Activated CD4-positive, alpha-beta T cell treated with anti-CD3 and anti-CD28 coated beads, Interleukin-2, Interleukin-6, amounts not matched to agents 100 ng/mL and 50 ng/mL, durations not matched to agents 16 hours and 8 hours (primary cell): ENCODE results near the gene WIZ.
"Not testable (repeated sequence)": the region's sequence is repeated elsewhere in the genome, so short reads cannot be mapped to it uniquely, and the experiment has no call there.

Experiments
- DNase-seq: peaks from one replicate; pipeline ENCODE4 v3.0.0-alpha.2; 2020

Gene WIZ

DNA sequence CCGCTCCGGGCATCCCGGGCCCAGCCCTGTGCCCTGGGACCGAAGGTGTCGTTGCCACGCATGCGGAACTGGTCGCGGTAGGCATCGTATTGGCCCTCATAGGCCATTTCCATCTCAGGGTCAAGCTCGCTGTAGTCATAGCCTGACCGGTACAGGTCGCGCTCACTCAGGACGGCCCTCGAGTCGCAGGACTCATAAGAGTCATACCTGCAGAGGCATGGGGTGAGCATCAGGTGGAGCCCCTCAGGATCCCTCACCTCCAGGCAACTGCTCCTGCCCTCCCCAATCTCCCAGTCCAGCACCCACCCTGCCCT is 48.4 kb downstream of the WIZ start:
- DNase-seq: no peak

DNA sequence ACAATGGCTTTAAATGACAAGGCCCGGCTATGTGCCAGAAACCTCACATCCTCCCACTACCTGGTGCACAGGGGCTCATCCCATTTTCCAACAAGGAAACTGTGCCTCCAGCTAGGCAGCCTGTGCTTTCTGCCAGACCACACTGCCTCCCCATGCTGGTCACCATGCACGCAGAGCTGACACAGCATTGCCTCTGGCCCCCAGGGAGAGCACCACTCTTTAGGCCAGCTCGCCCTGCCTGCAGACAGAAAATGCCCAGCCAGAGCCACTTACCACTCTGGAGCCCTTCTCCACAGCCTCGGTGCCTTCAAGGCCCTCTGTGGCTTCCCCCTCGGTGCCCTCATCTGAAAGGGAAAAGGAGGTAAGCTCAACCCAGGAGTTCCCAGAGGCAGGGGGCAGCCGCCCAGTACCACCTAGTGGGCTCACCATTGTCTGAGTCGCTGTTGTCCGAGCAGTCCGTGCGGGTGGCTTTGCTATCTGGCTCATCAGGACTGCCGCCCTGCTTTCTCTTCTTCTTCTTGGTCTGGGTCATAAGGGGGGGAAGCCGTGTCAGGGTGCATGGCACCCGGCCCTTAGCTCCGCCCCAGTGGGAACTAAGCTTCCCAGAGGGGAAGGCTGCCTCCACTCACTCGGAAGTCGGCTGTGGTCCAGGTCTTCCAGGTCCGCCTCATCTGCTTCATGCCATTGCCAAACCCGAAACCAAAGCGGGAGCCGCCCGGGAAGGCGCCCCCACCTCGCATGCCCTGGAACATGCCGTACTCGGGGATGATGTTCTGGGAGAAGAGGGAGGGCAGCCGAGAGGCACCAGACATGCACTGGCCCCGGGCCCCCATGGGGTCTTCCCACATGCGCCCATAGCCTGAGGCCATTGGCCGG is 49.0 kb downstream of the WIZ start:
- no peak for DNase-seq

DNA sequence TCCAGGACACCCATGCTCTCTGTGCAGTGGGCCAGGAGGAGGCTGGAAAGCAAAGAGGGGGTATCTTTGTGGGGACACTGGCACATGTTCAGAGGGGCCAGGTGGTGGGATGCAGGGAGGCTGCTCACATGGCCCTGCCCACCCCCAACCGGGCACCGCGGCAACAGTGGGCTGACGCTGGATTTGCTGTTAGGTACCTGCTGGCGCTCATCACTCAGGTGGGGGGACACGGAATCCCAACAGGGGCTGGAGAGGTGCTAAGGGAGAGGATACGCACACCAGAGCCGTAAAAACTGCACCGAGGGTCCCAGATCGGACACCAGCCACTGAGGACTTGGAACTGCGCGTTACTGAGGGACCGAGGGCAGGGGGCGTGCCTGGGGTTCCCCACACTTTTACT is 50.1 kb downstream of the WIZ start:
- no peak for DNase-seq

DNA sequence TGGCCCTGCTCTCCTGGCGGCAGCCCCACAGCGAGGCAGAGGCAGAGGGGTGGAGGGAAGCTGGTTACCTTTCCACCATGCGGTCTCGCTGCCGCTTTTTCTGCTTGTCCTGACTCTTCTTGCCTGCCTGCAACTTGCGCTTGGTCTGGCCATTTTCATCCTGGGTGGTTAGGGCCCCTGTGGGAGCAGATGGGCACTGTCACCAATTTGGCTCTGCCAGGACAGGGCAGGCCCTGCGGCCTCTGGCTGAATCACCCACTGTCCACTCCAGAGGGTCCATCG is 50.6 kb downstream of the WIZ start:
- no peak for DNase-seq

DNA sequence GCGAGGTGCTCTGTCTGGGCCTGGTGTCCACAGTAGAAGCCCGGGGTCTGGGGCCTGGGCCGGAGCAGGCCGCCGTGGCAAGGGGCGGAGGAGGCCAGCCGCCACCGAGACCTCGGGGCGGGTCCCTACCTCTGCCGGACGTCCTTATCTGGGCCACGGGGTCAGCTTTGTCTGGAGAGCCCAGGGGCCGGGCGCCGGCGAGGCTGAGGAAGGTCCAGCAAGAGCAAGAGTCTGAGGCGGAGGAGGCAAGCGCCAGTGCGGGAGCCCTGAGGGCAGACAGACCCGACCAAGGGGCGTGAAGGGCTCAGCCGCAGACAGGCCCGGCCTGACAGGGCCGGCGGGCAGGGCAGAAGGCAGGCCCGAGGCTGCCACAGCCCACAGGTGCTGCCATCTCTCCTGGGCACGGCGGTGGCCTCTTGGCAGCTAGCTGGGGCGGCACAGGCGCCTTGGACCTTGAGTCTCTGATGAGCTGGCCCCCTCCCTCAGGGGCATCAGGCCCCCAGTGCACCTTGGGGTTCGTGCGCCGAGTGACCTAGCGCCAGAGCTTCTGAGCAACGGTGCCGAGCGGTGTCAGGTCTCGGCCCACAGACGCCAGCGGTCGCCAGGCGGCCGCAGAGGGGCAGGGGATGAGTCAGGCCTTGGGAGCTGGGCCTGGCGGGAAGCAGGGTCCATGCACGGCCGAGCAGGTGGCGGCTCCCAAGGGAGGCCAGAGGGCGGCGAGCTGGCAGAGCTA is 51.1 kb downstream of the WIZ start:
- no peak for DNase-seq

DNA sequence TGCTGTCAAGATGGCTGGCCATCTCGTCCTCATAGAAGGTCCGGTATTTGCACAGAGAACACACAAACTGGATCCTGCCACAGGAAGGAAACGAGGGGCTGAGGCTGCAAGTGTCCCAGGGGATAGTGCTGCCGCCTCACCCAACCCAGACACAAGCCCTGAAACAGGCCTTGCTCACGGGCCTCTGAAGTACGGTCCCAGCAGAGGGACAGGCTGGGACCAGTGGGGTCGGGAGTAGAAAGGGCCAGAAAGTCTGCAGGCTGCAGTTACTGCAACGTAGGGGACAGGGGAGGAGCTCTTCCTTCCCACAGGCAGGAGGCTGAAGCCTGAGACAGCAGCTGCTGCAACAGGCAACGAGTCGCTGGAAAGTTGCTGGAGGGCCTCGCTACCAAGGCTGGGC is 52.0 kb downstream of the WIZ start:
- no peak for DNase-seq

DNA sequence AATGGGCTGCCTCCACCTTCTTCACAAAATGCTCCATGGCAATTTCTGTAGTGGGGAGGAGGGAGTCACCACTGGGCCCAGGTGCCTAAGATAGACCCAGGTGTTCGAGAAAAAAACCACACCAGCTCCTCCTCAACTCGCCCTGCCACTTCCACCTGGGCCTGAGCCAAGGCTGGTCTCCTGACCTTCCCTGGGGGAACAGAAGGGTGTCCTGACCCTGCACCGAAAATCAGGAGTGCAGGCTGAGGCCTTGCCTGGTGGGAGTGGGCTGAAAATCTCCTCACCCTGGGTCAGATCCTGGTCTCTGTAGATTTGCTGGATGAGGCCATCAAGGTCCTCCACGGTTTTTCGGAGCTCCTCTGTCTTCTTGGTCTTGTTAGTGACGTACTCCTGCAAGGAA is 52.5 kb downstream of the WIZ start:
- no peak for DNase-seq

DNA sequence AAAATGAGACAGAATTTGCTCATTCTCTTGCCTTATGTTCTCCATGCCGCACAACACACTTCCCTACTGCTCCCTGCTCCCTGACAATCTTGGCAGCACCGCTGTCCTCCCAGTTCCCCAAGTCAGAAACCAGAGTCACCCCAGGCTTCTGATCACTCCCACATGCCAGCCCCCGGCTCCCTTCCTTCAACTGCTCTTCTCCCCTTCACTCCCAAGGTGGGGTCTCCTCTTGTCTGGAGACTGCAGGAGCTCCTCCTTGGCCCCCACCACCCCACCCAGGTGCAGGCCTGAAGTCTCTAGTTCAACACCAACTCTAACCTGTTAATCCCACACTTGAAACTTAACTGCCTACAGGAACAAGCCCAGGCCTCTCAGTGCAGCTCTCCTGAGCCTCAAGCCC is 53.3 kb downstream of the WIZ start:
- DNase-seq: no peak

DNA sequence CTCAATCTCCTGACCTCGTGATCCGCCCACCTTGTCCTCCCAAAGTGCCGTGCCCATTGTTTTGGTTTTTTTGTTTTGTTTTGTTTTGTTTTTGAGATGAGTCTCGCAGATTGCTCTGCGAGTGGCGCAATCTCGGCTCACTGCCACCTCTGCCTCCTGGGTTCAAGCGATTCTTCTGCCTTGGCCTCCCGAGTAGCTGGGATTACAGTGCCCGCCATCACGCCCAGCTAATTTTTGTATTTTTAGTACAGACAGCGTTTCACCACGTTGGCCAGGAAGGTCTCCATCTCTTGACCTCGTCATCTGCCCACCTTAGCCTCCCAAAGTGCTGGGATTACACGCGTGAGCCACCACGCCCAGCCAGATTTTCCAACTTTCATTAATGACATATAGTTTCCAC is 54.5 kb downstream of the WIZ start:
- not testable (repeated sequence) for DNase-seq

DNA sequence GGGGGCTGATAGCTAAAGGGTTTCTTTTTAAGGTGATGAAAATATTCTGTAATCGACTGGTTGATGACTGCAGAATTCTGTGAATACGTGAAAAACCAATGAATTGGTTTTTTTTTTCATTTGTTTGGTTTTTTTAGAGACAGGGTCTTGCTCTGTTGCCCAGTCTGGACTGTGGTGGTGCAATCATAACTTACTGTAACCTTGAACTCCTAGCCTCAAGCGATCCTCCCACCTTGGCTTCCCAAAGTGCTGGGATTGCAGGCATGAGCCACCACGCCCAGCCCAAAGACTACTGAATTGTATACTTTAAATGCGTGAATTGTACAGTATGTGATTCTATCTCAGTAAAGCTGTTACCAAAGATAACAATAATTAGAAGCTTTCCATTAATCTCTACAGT is 55.3 kb downstream of the WIZ start:
- DNase-seq: no peak

DNA sequence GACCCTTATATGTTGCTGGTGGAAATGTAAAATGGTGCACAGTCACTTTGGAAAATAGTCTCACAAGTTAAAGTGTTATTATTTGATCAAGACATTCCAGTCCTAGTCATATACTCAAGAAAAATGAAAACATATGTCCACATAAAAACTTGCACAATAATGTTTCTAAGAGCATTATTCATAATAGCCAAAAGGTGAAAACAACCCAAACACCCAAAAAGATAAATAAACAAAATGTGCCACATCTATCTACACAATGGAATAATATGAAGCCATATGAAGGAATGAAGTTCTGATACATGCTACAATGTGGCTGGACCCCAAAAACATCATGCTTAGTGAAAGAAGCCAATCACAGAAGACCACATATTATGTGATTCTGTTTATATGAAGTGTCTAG is 55.8 kb downstream of the WIZ start:
- DNase-seq: no peak

DNA sequence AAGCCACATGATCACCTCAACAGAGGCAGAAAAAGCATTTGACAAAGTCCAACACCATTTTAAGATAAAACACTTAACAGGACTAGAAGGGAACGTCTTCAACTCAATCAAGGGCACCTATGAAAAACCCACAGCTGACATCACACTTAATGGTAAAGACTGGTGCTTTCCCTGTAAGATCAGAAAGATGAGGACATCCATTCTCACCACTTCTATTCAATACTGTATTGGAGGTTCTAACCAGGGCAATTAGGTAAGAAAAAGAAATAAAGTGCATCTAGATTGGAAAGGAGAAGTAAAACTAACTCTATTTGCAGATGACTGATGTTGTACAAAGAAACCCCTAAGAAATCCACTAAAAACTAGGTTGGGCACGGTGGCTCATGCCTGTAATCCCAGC is 58.9 kb downstream of the WIZ start:
- no peak for DNase-seq

DNA sequence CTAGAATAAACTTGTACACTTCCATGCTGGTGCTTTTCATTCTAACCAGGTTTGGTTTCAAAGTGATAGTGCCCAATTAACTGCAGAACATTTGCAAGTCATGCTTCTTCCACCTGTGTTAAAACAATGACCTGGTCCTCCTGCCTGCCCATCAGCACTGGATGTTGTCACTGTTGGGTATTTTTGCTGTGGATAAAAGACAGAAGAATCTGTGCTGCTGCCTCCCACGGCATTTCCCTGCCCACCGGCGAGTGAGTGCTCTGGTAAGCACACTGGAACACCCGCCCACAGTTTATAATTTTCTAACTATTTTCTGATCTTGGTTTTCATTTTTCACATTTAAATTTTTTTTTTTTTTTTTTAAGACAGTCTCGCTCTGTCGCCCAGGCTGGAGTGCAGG is 67.9 kb downstream of the WIZ start:
- no peak for DNase-seq

DNA sequence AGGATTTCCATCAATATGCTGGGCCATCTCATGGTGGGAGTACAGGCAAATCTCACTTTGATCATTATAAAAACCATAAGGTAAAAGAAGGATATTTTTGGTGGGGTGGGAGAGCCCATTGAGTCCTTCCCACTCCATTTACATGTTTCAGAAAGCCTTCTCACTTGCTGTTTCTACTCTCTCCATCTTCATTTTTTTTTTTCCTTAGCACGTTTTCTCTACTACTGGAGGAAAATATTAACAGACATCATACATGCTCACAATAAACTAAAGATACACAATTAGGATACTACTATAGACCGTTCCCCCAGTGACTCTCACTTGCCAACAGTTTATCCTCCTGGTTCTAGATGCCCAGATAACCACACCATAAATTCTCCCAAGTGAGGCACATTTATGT is 68.3 kb downstream of the WIZ start:
- DNase-seq: no peak

DNA sequence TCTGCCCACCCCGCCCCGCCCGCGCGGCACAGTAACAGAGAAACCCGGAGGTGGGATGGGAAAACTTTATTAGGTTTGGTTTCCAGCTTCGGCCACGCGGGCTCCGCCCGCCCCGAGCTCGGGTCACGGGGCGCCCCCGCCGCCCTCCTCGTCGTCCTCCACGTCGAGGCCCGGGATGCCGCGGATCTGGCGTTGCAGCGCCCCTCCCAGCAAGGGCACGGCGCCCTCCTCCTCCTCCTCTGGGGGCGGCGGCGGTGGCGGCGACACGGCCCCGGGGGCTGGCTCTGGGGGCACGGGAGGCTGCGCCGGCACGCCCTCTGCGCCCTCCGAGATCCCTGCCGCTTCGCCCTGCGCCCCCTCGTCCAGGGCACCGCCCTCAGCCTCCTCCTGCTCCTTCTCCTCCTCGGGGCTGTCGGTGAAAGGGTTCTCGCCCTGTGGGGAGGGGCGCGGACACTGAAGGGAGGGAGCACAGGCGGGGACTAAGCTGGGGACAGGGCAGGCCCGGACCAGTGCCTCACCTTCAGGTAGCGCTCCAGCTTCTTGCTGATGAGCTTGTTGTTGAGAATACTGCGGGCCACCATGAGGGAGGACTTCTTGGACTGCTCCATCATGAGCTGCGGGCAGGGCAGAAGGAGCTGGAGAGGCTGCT is 69.6 kb downstream of the WIZ start:
- peak; percentile 59 for DNase-seq

DNA sequence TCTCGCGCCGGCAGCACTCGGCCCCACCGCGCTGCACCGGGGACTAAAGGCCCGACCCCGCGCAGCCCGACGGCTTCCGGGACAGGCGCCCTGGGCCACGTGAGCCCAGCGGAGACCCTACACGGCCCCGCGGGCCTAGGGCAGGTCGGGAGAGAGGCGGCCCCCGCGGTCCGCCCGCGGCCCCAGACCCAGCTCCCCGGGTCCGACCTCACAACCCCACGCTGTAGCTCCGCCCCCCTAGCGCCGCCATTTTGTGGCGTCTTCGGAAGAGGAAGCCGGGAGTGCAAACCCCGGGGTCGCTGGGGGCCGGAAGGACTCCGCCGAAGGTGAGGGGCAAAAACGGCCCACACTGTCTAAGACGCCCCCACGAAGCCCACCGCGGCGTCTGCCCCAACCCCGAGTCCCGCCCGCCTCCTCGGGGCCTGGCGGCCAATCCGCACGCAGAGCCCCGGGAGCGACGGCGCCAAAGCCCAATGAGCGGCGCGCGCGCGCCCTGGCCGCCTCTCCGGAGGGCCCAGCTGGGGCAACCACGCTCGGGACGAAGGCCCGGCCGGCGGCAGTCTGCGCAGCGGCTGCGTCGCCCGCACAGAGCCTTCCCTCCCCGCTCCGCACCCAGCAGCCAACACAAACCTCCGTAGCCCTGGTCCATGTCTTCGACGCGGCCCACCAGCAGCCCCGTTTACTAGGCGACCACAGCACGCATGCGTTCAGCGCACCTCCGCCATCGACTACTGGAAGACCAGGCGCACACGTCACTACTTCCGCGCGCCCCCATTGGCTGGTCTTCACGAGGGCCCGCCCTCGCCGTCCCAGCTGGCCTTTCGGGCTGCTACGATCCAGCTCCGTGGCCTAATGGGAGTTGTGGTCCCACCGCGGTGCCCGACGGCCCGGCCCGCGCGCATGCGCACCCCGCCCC is 70.4 kb downstream of the WIZ start, which contains the start of gene AKAP8:
AKAP8 (minus strand) TSS at position 705 of the 916 bp plus-strand sequence; CDS start at position 649, 56 bp downstream.
- DNase-seq: peak; percentile 99

DNA sequence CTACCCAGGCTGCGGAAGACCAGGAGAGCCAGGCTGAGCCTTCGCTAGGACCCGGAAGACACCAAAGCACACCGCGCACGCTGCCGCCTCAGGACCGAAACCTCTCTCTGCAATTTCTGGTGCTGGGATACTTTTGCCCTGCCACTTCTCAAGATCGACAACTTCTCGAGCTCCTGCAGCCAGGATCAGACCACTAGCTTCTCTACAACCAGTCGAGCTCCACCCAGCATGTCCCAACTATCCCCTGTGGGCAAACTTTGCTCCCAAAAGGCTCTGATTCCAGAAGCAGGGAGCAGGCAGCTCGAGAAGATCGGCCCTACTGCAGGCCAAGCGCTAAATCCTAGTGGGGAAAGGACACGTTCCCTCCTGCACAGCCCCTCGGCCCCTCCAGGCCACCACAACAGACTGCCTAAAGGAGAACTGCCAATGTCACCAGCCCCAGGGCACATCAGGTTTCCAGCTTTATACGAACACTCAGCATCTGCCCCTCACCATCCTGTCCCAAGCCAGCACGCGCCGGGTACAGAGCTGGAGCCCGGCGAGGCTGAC is 71.1 kb downstream of the WIZ start:
- peak; percentile 72 for DNase-seq

DNA sequence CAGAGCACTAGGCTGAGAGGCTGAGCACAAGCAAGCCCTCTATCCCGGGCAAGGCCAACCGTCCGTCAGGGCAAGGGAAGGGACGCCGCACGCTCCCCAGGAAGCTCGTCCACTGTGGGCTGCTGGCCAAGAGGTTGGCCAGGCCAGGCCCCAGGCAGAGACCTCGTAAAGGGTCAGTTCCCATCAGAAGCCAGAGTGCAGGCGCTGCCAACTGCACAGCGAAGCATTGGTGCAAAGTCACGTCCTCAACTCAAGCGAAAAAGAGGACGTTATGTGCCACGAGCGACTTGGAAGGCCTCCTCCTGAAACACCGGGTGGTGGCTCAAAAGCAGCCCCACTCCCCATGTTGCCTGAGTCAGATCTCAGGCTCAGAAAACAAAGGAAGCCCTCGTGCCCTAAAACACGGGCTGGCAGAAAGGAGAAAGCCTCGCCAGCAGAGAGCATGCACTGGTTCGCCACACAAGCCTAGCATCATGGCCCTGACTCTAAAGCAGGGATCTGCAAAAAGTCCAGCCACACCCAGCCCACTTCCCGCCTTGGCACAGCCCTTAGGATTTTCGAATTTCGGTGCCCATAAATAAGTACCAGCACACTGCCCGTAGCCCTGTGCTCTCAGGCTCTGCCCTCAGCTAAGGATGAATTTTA is 74.8 kb downstream of the WIZ start:
- no peak for DNase-seq

DNA sequence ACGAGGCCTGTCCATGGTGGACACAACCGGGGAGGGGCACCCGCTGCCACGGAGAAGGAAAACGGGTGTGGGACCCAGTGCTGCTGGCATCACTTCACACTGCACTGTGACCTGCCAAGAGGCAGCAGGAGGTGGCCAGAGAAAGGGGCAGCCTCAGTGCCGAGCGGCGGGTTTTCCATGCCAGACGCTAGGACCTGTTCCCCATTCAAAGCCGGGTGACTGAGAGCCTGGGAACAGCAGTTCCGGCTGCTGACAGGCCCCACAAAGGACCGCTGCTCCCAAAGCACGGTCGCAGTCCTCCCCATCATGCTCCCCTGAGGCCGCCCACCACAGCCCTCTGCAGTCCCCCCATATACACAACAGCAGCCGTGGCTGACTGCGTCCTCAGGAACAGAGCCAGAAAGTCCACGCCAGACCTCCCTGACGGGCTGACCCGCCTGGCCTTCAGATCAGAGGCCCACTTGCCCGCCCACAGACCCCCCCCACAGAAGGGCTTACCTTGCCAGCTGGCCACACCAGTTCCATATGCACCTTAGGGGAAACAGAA is 75.6 kb downstream of the WIZ start:
- no peak for DNase-seq

DNA sequence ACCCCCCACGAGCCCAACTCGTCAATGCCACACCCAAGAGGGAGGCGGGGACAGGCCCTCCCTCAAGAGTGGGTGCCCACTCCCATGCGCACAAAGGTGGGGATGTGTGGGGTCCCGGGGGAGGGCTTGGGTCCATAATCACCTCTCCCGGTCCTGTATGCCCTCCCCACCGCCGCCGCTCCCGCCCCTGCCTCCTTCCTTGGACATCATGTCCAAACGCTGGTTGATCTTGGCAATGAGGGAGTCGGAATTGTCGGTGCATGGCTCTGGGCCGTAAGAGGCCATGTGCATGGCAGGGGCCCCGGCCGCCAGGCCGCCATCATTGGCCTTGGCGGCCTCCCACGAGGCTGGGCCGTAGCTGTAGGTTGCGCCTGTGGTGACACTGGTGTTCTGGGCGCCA is 76.1 kb downstream of the WIZ start:
- DNase-seq: no peak

DNA sequence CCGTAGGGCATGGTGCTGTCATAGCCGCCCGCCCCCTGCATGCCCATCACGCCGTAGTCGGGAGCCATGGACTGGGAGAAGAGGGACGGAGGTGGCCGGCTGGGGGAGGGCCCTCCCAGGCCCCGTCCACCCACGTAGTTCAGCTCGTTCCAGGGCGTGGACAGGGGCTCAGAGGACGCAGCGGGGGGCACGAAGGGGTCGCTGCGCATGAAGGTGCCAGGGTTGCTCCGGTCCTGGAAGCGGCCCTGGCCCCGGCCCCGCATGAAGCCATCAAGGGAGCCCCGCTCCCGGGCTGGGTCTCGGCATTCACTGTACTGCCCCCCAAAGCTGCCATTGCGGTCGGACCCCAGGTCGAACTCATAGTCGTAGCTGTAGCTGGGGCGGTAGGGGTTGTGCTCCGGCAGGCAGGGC is 76.9 kb downstream of the WIZ start:
- DNase-seq: no peak

DNA sequence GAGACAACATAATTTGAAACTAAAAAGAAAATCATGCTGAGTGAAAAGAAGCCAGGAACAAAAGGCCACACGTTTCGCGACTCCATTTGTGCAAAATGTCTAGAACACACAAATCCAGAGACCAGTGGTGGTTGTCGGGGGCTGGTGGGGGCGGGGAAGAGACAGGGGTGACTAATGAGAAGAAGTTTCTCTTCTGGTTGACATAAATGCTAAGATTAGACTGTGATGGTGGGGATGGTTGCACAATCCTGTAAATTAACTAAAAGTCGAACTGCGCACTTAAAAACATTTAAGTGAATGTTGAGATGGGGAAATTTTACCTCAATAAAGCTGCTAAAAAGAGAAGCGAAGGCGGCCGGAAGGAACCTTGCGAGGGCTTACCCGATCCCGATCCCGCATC is 77.3 kb downstream of the WIZ start:
- no peak for DNase-seq
